ENCODE results near the gene LYG1.
"Not testable (repeated sequence)": the region's sequence is repeated elsewhere in the genome, so short reads cannot be mapped to it uniquely, and the experiment has no call there.

GRCh38 chr2:99317873-99318200 is 16.8 kb upstream of the LYG1 start:
- not testable (repeated sequence) for TF ChIP-seq CTCF (IDR thresholded peaks at IDR 0.05; ENCODE audit: low read length); EZH2 (optimal IDR thresholded peaks at IDR 0.05; ENCODE audit: low read depth, low read length)

Data from MM.1S (cell line).